ENCODE data around the gene TLR4.

DNA sequence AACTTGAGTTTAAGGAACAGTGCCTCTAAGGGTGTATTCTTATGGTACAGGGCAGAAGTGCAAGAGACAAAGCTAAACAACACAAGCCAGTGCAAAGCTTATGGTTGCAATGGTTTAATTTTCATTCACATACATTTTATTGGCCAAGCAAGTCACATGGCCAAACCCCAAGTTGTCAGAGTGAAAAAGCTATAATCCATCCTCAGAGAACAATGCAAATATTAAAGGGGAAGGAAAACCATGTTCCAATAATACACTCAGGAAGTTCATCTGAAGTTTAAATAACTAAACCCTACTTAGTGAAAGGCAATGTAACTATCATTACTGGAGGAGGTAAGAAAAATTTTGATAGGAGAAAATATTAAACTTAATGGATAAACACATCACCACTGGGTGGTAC, 26.6 kb upstream of the TLR4 start:
- TF ChIP-seq EZH2 (IDR thresholded peaks at IDR 0.05; ENCODE audit: insufficient read depth, low read length): no peak
- TF ChIP-seq, protein P1, sequence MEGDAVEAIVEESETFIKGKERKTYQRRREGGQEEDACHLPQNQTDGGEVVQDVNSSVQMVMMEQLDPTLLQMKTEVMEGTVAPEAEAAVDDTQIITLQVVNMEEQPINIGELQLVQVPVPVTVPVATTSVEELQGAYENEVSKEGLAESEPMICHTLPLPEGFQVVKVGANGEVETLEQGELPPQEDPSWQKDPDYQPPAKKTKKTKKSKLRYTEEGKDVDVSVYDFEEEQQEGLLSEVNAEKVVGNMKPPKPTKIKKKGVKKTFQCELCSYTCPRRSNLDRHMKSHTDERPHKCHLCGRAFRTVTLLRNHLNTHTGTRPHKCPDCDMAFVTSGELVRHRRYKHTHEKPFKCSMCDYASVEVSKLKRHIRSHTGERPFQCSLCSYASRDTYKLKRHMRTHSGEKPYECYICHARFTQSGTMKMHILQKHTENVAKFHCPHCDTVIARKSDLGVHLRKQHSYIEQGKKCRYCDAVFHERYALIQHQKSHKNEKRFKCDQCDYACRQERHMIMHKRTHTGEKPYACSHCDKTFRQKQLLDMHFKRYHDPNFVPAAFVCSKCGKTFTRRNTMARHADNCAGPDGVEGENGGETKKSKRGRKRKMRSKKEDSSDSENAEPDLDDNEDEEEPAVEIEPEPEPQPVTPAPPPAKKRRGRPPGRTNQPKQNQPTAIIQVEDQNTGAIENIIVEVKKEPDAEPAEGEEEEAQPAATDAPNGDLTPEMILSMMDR (IDR thresholded peaks at IDR 0.05; ENCODE audit: insufficient read depth, low read depth, low read length): no peak
